Fibroblast of the conjunctiva (primary cell): ENCODE results near the gene KATNAL1.

ENCODE experiments used
- DNase-seq: peaks from one replicate; pipeline ENCODE4 v3.0.0-alpha.2; 2010; ENCODE audit warnings: low read depth

Gene KATNAL1

GRCh38 chr13:30163441-30163840 lies 143.9 kb downstream of the KATNAL1 start:
- no peak for DNase-seq

- DNase-seq: no peak
These were observed 147.9 kb downstream of the KATNAL1 start for GRCh38 chr13:30159446-30159839.

- DNase-seq: peak; percentile 38
These were observed 148.4 kb downstream of the KATNAL1 start for GRCh38 chr13:30158774-30159445.

GRCh38 chr13:30157616-30157993 lies 149.7 kb downstream of the KATNAL1 start:
- DNase-seq: no peak

- DNase-seq: no peak
These were observed 150.3 kb downstream of the KATNAL1 start for GRCh38 chr13:30156826-30157615.

- no peak for DNase-seq
These were observed 151.1 kb downstream of the KATNAL1 start for GRCh38 chr13:30156270-30156669.

GRCh38 chr13:30154931-30155330 lies 152.4 kb downstream of the KATNAL1 start:
- DNase-seq: no peak

GRCh38 chr13:30154531-30154930 lies 152.8 kb downstream of the KATNAL1 start:
- no peak for DNase-seq

- no peak for DNase-seq
These were observed 153.6 kb downstream of the KATNAL1 start for GRCh38 chr13:30153545-30154426.
